AG09319 (cell line): ENCODE data around the gene DNAJB1.

Source experiments
- DNase-seq: peaks from one replicate; pipeline ENCODE4 v3.0.0-alpha.2; 2010; ENCODE audit warnings: low read depth; ENCODE audit errors: extremely low read depth
- CTCF ChIP-seq: IDR thresholded peaks from 2 replicates; pipeline ENCODE4 v1.5.1; 2011; ENCODE audit warnings: low read depth, mild to moderate bottlenecking, inconsistent platforms, low read length, moderate library complexity

The DNAJB1 gene

GRCh38 chr19:14563590-14563926 lies 45.4 kb upstream of the DNAJB1 start:
- no peak for TF ChIP-seq CTCF
- DNase-seq = no peak

GRCh38 chr19:14562660-14563589 lies 44.7 kb upstream of the DNAJB1 start:
- DNase-seq = no peak

GRCh38 chr19:14561847-14562351 lies 43.7 kb upstream of the DNAJB1 start:
- TF ChIP-seq CTCF = no peak
- no peak for DNase-seq

More at GRCh38 chr19:14562660-14563589, 44.7 kb upstream of the DNAJB1 start:
- no peak for TF ChIP-seq CTCF

- TF ChIP-seq CTCF = no peak
- no peak for DNase-seq
These were observed 43.1 kb upstream of the DNAJB1 start for GRCh38 chr19:14561249-14561648.

- no peak for DNase-seq
- TF ChIP-seq CTCF = no peak
These were observed 42.5 kb upstream of the DNAJB1 start for GRCh38 chr19:14560776-14561108.

GRCh38 chr19:14559916-14560775 lies 41.9 kb upstream of the DNAJB1 start:
- no peak for DNase-seq
- no peak for TF ChIP-seq CTCF
